ENCODE results near the gene FOXP4. TPM values are rescaled to one million over a fixed set of nuclear protein-coding genes. Genes with fewer than 3 reads are reported as not detected.
A peak's percentile ranks its signal among the peaks of the same experiment; 100 is the strongest.

FOXP4 gene
- total RNA-seq, 1 donor, result 3.3 TPM

- TF ChIP-seq CTCF (IDR thresholded peaks at IDR 0.05; ENCODE audit: extremely low read depth, low read depth, low read length), result no peak
- Histone ChIP-seq H2AFZ (ENCODE audit: low read length) (no peak overlapping the region), H3K27ac (ENCODE audit: low read depth, low read length) (no peak overlapping the region), H3K36me3 (ENCODE audit: insufficient read depth, low read length) (no peaks in the 10 kb centered on the region), H3K9me3 (ENCODE audit: low read depth, low read length) (no peaks in the 10 kb centered on the region), H3K4me1 (ENCODE audit: insufficient read depth, low read length) (no peaks in the 10 kb centered on the region), H3K27me3 (ENCODE audit: insufficient read depth, low read length) (peaks cover 7% of the 10 kb centered on the region), H3K4me3 (ENCODE audit: insufficient read depth, low read length) (no peak overlapping the region), H4K20me1 (ENCODE audit: insufficient read depth, low read length) (no peaks in the 10 kb centered on the region), H3K79me2 (ENCODE audit: insufficient read depth, low read length) (no peaks in the 10 kb centered on the region), H3K4me2 (ENCODE audit: insufficient read depth, low read length) (no peak overlapping the region)
- no peak for DNase-seq (ENCODE audit: insufficient read length, low spot score, missing footprints)
These were observed 47.1 kb upstream of the FOXP4 start for GRCh38 chr6:41498968-41499599.

- Histone ChIP-seq H3K79me2 (ENCODE audit: insufficient read depth, low read length) (no peaks in the 10 kb centered on the region), H3K4me2 (ENCODE audit: insufficient read depth, low read length) (no peak overlapping the region), H2AFZ (ENCODE audit: low read length) (no peak overlapping the region), H3K27me3 (ENCODE audit: insufficient read depth, low read length) (peaks cover 15% of the 10 kb centered on the region), H3K4me1 (ENCODE audit: insufficient read depth, low read length) (peaks cover 7% of the 10 kb centered on the region), H4K20me1 (ENCODE audit: insufficient read depth, low read length) (no peaks in the 10 kb centered on the region), H3K27ac (ENCODE audit: low read depth, low read length) (no peak overlapping the region), H3K4me3 (ENCODE audit: insufficient read depth, low read length) (no peak overlapping the region), H3K9me3 (ENCODE audit: low read depth, low read length) (no peaks in the 10 kb centered on the region), H3K36me3 (ENCODE audit: insufficient read depth, low read length) (no peaks in the 10 kb centered on the region)
- TF ChIP-seq CTCF (IDR thresholded peaks at IDR 0.05; ENCODE audit: extremely low read depth, low read depth, low read length), result no peak
- DNase-seq (ENCODE audit: insufficient read length, low spot score, missing footprints), result no peak
These were observed 45.6 kb upstream of the FOXP4 start for GRCh38 chr6:41500561-41500960.

GRCh38 chr6:41502566-41502916, 43.6 kb upstream of the FOXP4 start:
- H3K36me3 ChIP-seq (ENCODE audit: insufficient read depth, low read length), result no peaks in the 10 kb centered on the region
- no peak overlapping the region for H3K4me3 ChIP-seq (ENCODE audit: insufficient read depth, low read length)
- no peak for DNase-seq (ENCODE audit: insufficient read length, low spot score, missing footprints)
- H2AFZ ChIP-seq (ENCODE audit: low read length), result no peak overlapping the region
- H3K4me1 ChIP-seq (ENCODE audit: insufficient read depth, low read length), result peaks cover 9% of the 10 kb centered on the region
- no peaks in the 10 kb centered on the region for H3K79me2 ChIP-seq (ENCODE audit: insufficient read depth, low read length)
- no peak overlapping the region for H3K27ac ChIP-seq (ENCODE audit: low read depth, low read length)
- no peak for TF ChIP-seq CTCF (IDR thresholded peaks at IDR 0.05; ENCODE audit: extremely low read depth, low read depth, low read length)
- H3K9me3 ChIP-seq (ENCODE audit: low read depth, low read length), result no peaks in the 10 kb centered on the region
- H3K4me2 ChIP-seq (ENCODE audit: insufficient read depth, low read length), result no peak overlapping the region
- H3K27me3 ChIP-seq (ENCODE audit: insufficient read depth, low read length), result peaks cover 24% of the 10 kb centered on the region
- no peaks in the 10 kb centered on the region for H4K20me1 ChIP-seq (ENCODE audit: insufficient read depth, low read length)

GRCh38 chr6:41502917-41503671, 43.1 kb upstream of the FOXP4 start:
- H3K27ac ChIP-seq (ENCODE audit: low read depth, low read length), result no peak overlapping the region
- no peaks in the 10 kb centered on the region for H3K79me2 ChIP-seq (ENCODE audit: insufficient read depth, low read length)
- no peaks in the 10 kb centered on the region for H3K9me3 ChIP-seq (ENCODE audit: low read depth, low read length)
- no peaks in the 10 kb centered on the region for H4K20me1 ChIP-seq (ENCODE audit: insufficient read depth, low read length)
- H2AFZ ChIP-seq (ENCODE audit: low read length), result no peak overlapping the region
- H3K4me2 ChIP-seq (ENCODE audit: insufficient read depth, low read length), result peak overlapping the region; percentile 61
- no peak for TF ChIP-seq CTCF (IDR thresholded peaks at IDR 0.05; ENCODE audit: extremely low read depth, low read depth, low read length)
- H3K27me3 ChIP-seq (ENCODE audit: insufficient read depth, low read length), result peaks cover 28% of the 10 kb centered on the region
- H3K4me1 ChIP-seq (ENCODE audit: insufficient read depth, low read length), result peaks cover 9% of the 10 kb centered on the region
- peak; percentile 80 for DNase-seq (ENCODE audit: insufficient read length, low spot score, missing footprints)
- H3K4me3 ChIP-seq (ENCODE audit: insufficient read depth, low read length), result no peak overlapping the region
- H3K36me3 ChIP-seq (ENCODE audit: insufficient read depth, low read length), result no peaks in the 10 kb centered on the region
